HUDEP-2 (cell line): Measurements from ENCODE around the gene MX1.
A peak's percentile ranks its signal among the peaks of the same experiment; 100 is the strongest.

Experiments used
- DNase-seq, 76 experiments: peaks; one replicate each; lab custom pipeline; 2025; ENCODE audit not compliant: unreplicated experiment in 76 of 76; lab: John Stamatoyannopoulos, UW

MX1 gene

DNA sequence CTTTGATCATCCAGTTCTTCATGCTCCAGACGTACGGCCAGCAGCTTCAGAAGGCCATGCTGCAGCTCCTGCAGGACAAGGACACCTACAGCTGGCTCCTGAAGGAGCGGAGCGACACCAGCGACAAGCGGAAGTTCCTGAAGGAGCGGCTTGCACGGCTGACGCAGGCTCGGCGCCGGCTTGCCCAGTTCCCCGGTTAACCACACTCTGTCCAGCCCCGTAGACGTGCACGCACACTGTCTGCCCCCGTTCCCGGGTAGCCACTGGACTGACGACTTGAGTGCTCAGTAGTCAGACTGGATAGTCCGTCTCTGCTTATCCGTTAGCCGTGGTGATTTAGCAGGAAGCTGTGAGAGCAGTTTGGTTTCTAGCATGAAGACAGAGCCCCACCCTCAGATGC lies 32.5 kb downstream of the MX1 start:
- no peak for DNase-seq

DNA sequence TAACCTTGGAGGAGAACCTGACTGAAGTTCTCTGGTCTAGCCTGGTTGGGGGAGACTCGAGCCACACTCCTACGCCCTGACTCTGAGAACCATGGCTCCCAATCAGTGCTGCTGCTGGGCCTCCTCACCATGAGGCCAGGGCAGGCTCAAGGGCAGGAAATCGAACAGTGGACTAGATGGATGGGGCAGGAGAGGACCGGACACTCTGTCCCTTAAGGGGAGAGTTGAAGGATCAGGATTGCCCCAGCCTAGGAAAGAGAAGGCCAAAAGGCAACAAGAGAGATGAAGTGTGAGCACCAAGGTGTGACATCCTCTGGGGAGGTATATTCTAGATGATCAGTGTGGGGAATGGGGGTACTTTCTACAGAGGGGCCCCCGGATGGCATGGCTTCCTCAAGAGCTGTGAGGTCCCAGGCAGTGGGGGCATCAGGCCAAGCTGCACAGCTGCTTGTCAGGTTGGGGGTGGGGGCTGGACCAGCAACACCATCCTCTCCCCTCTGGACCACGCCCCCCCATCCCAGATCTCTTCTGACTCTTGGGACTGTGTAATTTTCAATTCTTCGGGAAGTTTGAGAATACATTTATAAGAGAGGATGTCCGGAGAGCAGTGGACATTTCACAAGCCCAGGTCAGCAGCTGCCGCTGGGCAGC lies 34.0 kb downstream of the MX1 start:
- DNase-seq = no peak

DNA sequence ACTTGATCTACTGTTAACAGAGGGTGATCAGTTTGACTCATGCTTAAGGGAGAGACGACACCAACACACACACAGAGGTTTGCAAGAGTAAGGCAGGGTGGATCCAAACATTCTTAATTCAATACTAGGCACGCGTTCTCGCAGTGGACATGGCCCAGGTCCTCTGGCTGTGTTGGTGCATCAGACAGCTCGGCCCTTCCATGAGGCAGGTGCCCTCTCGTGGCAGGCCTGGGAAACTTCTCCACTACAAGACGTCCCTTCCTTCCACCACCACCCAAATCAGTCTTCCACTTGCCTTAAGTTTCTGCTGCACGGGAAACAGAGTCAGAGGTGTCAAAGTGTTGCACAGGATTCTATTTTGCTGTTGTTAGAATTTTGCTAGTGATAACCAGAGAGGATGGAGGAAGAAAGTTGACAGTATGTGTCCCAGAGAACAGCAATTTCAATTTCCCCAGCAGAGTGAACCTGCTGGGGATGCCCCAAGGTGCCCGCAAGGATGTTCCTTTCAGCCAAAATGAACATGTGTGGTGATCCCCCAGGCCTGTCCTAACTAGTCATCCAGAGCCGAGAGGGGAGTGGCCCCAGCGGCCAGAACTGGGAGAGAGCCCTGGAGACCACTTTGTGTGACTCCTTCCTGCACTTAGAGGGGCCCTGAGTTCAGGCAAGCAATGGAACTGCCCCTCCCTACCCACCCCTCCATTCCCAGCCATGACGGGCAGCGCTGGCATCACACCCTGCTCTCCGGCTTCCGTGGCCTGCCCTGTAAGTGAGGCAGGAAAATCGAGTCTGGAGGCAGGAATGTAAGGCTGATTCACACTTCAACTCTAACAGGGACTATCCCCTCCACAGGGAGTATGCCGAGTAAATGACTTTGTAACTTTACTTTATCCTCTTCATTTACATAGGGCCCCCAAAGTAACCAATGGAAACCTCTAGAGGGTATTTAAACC lies 34.8 kb downstream of the MX1 start:
- DNase-seq = peak in 6 of 76 experiments; percentile 6 to 19 (median 13)

DNA sequence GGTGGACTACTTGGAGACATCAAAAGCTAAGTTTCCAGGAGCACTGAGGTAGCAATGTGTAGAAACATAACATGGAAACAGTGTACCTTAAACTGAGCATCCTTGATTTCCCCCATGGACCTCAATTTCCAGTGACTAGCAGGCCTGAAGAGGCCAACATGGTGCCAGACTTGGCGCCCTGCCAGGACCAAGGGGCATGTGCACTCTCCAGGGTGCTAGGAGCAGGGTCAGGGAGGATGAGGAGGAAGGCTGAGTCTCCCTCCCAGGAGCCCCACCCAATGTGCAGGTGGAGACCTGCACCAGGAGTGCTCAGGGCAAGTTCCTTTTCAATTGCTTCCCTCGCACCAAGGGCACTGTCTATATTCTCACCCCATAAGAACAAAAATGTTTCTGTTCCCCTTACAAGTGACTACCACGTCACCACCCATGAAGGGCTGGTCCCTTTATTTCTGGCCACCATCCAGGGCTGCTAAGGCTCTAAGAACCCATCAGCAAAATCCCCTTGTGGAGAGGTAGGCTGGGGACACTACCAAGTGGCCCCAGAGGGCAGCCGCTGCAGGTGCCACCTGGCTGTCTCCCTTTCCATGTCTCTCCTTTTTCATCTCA lies 39.2 kb downstream of the MX1 start:
- no peak for DNase-seq

DNA sequence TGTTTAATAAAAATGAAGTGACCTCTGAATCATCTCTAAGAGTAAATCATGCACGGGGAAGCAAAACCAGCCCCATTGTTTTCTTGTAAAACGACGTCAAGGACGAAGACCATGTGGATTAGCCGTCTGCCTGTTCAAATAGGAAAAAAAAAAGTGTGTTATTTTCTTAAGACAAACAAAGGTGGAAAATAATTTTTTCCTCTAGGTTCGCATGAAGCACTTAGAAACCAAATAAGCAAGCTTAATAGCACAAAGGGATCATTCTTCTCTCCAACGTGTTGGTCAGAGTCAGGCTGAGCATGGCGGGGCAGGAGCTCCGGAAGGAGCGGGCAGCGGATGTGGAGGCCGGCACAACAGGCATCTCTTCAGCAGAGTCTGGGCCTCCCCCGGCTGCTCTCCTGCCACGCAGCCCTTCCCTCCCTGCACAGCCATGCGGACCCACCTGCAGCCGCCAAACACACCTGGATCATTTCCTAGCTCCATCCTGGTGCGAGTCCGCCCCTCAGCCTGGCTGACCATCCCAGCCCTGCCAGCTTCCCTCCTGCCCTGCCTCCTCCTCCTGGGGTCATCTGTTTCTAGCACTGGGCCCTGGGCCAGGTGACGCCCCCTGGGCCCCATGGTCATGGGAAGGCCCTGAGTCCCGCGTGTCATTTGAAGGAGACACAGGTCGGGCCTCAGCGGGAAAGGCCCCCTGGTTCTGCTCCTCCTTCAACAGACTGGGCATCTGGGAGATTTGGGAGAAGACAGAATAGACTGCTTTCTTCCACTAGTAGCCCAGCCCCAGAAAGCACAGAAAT lies 40.2 kb downstream of the MX1 start:
- no peak for DNase-seq

DNA sequence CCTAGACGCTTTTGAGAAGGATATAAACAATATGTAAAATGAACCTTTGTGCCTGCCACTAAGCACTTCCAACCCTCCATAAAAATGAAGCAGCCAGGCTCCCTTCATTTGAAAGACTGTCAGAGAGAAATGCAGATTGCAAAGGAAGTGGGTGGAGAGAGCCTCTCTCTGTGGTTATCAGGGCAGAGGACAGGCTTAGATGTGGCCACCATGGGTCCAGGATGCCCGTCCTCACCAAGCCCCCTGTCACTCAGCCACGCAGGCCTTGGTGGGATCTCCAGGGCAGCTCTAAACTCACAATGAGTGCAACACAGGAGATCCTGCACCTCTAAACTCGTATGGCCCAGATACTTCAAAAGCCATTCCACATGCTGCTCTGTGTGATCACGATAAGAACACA lies 44.0 kb downstream of the MX1 start:
- DNase-seq = no peak

DNA sequence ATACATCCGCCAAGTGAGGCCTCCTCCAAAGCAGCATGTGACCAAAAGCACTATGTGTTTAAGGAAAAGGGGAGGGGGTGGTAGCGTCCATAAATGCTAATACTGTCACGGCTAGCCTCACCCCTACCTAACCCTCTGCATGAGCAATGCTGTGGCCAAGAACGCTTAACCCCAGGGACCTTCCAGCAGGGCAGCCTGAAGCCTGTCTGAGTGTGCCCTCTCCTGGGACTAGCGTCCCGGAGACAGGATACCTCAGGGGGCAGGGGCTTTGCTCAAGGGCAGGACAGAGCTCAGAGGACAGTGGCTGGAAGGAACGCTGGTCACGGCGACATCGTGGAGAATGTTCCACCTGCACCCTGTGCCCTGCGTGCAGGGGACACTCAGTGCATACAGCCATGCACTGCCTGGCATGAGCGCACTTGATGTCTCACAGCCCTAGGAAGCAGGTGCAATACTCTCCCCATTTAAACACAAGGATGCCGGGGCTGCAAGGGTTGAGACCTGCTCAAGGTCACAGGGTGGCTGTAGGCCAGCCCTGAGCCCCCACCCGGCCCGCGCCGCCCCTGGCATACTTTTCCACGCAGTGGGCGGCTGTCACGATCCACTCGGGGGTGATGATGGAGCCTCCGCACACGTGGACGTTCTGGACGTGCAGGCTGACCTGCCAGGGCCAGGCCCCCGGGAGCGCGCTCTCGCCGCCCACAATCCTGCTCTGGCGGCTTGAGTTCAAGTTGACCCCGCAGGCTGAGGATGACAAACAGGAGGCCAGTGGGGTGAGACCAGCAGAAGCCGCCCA lies 46.9 kb downstream of the MX1 start:
- DNase-seq = no peak

DNA sequence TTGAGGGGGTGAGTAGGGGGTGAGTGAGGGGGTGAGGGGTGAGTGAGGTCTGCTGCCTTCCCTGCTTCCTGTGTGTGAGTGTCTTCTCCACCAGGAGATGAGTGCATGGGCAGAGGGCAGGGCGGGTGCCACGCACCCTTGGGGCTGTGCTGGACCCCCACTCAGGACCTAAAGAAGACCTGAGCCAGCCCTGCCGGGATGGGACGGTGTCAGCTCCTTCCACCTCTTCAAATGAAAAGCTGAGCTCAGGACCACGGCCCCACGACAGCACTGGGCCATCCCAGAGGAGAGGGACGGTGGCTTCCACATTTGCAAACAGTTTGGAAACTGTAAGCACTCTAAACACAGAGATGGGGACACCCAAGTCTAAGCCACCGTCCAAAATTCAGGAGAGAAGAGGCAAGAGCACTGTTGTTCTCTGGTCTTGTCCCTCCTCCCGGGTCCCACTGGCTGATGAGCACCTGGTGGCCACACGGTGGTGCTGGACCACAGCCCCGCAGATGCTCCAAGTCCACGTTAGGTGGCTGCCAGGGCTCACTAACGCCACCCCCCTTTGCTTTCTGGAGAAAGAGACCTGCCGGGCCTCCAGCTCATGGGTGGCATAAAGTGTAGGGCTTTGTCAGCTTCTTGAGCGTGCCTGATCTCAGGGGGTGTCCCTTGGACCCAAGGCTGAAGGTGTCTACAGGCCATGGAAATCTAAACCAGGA lies 49.8 kb downstream of the MX1 start:
- peak in 6 of 76 experiments; percentile 3 to 37 (median 13) for DNase-seq

DNA sequence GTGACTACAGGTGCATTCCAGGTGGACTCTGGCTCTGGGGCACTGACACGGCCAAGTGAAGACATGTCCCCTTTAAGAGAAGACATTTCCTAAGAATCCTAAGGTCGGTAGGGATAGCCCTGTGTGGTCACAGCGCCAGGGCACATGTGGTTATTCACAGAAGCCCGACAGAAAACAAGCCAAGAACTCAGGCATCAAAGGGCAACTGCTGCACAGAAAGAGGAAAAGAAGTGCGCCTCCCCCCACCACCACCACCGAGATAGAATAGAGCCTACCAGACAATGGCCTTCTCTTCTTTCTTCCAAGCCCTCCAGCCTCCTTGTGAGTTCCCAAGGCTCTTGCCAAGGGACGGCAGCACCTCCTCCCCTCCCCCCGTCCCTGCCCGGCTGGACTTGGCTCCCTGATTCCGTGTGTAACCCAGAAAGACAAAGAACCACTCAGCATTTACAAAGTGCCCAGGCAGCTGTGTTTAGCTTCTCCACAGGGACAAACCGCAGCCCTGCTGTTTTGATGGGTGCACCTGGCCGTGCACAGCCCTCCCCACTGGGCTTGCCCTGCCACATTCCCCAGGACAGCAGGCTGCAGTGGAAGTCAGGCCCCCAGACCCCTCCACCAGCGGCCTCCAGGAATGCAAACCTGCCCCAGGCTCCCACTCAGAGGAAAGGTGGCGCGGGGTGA lies 51.7 kb downstream of the MX1 start:
- no peak for DNase-seq

DNA sequence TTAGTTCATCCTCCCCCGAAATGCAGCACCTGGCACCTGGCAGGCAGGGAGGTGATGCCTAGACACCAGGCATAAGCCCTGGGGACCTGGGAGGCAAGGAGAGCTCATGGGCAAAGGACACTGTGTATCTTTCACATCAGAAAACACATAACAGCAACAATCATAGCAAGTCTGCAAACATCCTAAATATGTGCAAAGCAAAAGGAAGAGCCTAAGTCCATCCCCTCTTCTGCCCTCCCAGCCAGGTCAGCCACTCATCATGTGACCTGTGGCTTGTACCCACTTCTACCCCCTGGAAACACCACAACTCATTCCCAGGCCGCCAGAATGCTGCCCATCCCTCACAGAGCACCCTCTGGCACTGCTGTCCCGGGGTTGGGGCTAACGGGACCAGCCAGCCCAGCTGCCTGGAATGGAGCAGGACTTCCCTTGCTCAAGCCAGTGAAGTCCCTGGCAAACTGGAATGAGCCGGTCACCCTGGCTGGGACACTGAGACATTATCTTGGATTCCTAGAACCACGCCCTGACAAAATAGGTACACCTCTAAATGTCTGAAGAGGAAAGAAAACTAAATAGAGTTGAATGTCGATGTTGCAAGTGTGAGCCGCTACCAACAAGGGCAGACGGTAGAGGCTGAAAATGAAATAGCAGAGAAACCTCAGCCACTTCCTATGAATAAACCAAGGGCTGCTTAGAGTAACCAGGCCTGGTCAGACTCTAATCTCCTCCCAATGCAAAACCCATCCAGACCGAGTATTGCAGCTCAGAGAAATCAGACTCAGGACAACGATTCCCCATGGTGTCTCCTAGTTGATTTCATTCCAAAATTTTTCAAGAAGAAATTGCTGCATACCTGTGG lies 52.5 kb downstream of the MX1 start:
- no peak for DNase-seq

DNA sequence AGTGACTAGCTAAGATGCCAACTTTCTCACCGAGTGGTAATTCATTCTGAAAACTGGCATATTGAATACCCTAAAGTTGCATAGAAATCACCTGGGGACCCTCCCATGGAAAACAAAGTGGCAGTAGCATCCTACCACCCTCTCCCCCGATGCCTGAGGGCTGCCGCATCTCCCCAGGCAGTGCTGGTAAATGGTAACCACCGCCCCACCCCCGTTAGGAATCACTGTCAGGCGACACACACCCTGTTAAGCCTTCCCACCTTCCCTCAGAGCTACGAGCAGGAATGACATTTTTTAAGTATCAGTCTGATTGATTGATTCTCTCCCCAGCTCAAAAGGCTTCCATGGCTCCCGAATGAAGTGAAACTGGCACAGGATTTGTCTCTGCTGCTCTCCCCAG lies 53.6 kb downstream of the MX1 start:
- DNase-seq = no peak

DNA sequence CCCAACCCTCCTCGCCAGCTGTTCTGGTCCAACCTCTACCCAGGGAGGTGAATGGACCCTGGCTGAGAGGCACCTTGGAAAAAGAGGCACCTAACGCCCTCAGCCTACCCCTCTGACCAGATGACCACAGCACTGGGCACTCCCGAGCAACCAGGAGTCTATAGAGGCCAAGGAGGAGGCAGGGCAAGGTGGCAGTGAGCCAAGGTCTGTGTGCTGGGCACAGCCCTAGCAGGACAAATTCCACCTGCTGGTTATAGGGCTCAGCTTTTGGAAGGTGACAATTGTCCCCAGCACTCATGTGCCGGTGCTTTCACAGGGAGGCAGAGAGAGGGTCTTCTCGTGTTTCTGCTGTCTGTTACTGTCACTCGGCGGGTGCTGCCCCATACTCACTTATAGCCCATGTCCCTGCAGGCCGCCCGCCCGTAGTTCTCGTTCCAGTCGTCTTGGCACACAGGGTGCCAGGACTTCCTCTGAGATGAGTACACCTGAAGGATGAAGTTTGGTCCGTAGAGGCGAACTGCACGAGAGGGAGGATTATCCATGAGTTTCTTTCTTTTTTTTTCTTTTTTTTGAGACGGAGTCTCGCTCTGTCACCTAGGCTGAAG lies 54.1 kb downstream of the MX1 start:
- DNase-seq = no peak

DNA sequence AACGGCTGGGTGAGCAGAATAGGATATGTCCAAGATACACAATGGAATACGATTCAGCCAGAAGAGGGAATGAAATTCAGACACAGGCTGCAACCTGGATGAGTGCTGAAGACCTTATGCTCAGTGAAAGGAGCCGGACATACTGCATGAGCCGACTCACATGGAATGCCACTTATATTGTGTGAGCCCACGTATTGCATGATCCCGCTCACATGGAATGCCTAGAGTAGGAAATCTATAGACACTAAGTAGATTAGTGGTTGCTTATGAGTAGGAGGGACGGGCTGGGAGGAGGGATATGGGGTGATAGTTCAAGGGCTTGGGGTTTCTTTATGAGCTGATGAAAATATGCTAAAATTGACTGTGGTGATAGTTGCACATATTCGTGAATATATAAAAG lies 55.2 kb downstream of the MX1 start:
- no peak for DNase-seq

DNA sequence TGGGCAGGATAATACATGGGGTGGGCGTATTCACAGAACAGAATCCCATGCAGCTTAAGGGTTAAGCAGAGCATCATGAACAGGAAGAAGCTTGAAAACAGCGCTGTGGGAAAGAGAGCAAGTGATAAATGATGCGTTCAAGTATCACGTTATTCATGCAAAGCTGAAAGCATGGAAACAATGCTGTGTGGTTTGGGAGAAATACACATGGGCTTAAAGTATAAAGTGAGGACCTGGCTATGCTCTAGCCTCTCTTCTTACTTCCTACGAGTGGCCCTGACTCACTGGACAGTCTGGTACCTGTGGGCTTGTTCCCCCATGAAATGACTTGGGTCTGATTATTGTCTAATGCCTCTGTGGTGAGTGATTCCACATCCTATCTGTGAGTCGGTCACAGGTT lies 56.3 kb downstream of the MX1 start:
- no peak for DNase-seq

DNA sequence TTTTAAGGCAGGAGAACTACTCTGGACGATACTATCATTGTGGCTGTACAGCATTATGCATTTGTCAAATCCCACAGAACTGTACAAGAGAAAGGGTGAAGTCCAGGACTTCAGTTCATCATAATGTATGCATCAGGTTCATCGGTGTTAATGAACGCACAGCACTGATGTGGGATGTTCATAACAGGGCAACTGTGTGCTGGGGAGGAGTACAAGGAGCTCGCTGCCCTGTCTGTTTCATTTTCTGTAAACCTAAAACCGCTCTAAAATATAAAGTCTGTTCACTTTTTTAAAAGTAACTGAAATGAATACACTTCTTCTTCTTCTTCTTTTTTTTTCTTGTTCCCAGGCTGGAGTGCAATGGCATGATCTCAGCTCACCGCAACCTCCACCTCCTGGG lies 56.9 kb downstream of the MX1 start:
- no peak for DNase-seq

DNA sequence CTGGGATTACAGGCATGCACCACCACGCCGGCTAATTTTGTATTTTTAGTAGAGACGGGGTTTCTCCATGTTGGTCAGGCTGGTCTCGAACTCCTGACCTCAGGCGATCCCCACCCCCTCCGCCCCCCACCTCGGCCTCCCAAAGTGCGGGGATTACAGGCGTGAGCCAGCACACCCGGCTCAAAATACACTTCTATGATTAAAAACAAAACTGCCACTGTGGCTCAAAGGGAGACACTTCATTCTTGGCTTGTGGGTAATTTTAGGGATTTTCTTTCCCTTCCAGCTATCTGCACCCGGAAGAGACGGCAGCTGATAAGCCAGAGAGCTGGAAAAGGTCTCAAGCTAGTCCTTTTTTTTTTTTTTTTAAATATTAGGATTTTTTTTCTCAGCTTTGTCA lies 57.4 kb downstream of the MX1 start:
- no peak for DNase-seq

DNA sequence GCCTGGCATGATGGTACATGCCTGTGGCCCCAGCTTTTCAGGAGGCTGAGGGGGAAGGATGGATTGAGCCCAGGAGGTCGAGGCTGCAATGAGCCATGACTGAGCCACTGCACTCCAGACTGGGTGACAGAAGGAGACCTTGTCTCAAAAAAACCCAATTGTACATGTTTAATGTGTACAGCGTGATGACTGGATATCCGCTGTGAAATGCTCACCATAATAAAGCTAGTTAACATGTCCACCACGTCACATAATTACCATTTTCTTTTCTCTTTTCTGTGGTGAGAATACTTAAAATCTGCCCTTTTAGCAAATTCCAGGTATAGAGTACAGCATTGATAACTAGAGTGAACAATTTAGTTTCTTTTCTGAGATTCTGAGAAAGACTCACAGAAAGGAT lies 57.9 kb downstream of the MX1 start:
- no peak for DNase-seq

DNA sequence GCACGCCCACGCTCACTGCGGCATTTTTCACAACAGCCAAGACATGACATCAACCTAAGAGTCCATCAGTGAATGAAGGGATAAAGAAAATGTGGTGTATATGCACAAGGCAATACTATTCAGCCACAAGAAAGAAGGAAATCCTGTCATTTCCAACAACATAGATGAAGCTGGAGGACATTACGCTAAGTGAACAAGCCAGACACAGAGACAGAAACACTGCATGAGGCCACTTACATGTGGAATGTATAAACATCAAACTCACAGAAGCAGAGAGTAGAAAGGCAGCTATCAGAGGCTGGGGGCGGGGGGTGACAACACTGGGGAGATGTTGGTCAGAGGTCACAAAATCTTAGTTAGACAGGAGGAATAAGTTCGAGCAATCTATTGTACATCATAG lies 61.0 kb downstream of the MX1 start:
- no peak for DNase-seq
